Measurements from ENCODE around the gene BMPR2. TPM values are rescaled to one million over a fixed set of nuclear protein-coding genes. Genes with fewer than 3 reads are reported as not detected.
"Not testable (repeated sequence)": the region's sequence is repeated elsewhere in the genome, so short reads cannot be mapped to it uniquely, and the experiment has no call there.

The BMPR2 gene
- polyA plus RNA-seq, 1 donor = 25.4 TPM

GRCh38 chr2:202582846-202583245 is 206.7 kb downstream of the BMPR2 start:
- H3K4me3 ChIP-seq (ENCODE audit: low read length); H3K27me3 ChIP-seq (ENCODE audit: control insufficient read depth, insufficient read depth, low read length); H3K27ac ChIP-seq (ENCODE audit: low read length); DNase-seq; H3K4me1 ChIP-seq (ENCODE audit: control insufficient read depth, insufficient read depth, low read length); H3K9me3 ChIP-seq (ENCODE audit: control insufficient read depth, low read depth, low read length); H3K36me3 ChIP-seq (ENCODE audit: control insufficient read depth, insufficient read depth, low read length): not testable (repeated sequence)
- WGBS (ENCODE audit: insufficient coverage, low lambda C conversion rate) = 44% methylated on average over 1 of the region's 7 CpGs

DNA sequence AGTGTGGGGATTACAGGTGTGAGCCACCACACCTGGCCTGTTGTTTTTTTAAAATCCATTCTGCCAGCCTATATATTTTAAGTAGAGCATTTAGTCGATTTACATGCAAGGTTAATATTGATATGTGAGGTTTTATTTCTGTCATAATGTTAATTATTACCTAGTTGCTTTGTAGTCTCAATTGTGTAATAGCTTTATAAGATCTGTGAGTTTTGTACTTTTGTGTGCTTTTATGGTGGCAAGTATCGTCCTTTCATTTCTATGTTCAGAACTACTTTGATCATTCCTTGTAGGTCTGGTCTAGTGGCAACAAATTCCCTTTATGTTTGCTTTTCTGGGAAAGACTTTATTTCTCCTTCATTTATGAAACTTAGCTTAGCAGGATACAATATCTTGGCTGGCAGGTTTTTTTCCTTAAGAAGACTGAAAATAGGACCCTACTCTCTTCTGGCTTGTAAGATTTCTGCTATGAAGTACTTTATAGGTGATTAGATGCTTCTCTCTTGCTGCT is 207.6 kb downstream of the BMPR2 start:
- Histone ChIP-seq H3K4me3 (ENCODE audit: low read length) (no peak overlapping the region), H3K9me3 (ENCODE audit: control insufficient read depth, low read depth, low read length) (no peaks in the 10 kb centered on the region), H3K27ac (ENCODE audit: low read length) (no peak overlapping the region), H3K27me3 (ENCODE audit: control insufficient read depth, insufficient read depth, low read length) (no peaks in the 10 kb centered on the region), H3K4me1 (ENCODE audit: control insufficient read depth, insufficient read depth, low read length) (peaks cover 2% of the 10 kb centered on the region), H3K36me3 (ENCODE audit: control insufficient read depth, insufficient read depth, low read length) (no peaks in the 10 kb centered on the region)
- no peak for DNase-seq
- 100% methylated on average over 1 of the region's 2 CpGs for WGBS (ENCODE audit: insufficient coverage, low lambda C conversion rate)

GRCh38 chr2:202588647-202589581 is 212.8 kb downstream of the BMPR2 start:
- H3K9me3 ChIP-seq (ENCODE audit: control insufficient read depth, low read depth, low read length) = no peaks in the 10 kb centered on the region
- no peak overlapping the region for H3K4me3 ChIP-seq (ENCODE audit: low read length)
- WGBS (ENCODE audit: insufficient coverage, low lambda C conversion rate) = no CpG with 5 or more reads among the region's 17 CpGs
- DNase-seq = peak; percentile 56 to 67
- H3K36me3 ChIP-seq (ENCODE audit: control insufficient read depth, insufficient read depth, low read length) = no peaks in the 10 kb centered on the region
- no peak overlapping the region for H3K27ac ChIP-seq (ENCODE audit: low read length)
- peaks cover 2% of the 10 kb centered on the region for H3K4me1 ChIP-seq (ENCODE audit: control insufficient read depth, insufficient read depth, low read length)
- no peaks in the 10 kb centered on the region for H3K27me3 ChIP-seq (ENCODE audit: control insufficient read depth, insufficient read depth, low read length)

DNA sequence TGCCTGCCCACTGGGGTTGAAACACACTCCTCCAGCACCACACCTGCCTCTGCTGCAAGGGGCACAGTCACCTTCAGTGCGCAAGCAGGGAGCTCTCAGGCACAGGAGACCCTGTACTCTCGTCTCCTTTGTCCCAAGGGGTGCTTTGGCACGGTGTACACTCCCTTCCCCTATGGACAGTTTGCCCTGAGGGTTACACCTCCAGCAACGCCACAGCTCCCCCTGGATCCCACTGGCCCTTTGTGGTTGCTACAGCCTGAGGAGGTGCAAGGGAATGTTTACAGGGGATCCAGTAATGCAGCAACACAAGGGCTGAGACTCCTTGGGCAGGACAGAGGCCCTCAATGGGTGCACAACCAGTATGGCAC is 213.4 kb downstream of the BMPR2 start:
- H3K36me3 ChIP-seq (ENCODE audit: control insufficient read depth, insufficient read depth, low read length) = no peaks in the 10 kb centered on the region
- WGBS (ENCODE audit: insufficient coverage, low lambda C conversion rate) = no CpG with 5 or more reads among the region's 4 CpGs
- peaks cover 2% of the 10 kb centered on the region for H3K4me1 ChIP-seq (ENCODE audit: control insufficient read depth, insufficient read depth, low read length)
- H3K4me3 ChIP-seq (ENCODE audit: low read length) = no peak overlapping the region
- no peaks in the 10 kb centered on the region for H3K27me3 ChIP-seq (ENCODE audit: control insufficient read depth, insufficient read depth, low read length)
- H3K9me3 ChIP-seq (ENCODE audit: control insufficient read depth, low read depth, low read length) = no peaks in the 10 kb centered on the region
- no peak overlapping the region for H3K27ac ChIP-seq (ENCODE audit: low read length)
- no peak for DNase-seq

DNA sequence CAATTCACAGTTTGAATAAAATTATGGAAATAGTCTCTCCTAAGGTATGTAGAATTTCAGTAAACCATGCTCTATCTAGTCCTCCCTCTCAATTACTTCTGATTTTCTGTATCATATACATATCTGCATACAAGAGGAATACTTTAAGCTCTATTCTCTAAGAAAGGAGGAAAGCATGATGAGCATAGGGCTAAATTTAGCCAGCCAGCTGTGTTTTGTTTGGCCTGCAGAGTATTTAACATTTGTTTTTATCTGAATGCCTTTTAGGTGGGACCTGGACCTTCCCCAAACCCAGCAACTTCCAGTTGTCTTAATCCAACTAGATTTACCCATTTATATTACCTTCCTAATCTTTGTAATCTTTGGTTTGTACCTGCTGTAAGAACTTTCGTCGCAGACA is 216.4 kb downstream of the BMPR2 start:
- no peak overlapping the region for H3K27ac ChIP-seq (ENCODE audit: low read length)
- H3K36me3 ChIP-seq (ENCODE audit: control insufficient read depth, insufficient read depth, low read length) = no peaks in the 10 kb centered on the region
- no peaks in the 10 kb centered on the region for H3K27me3 ChIP-seq (ENCODE audit: control insufficient read depth, insufficient read depth, low read length)
- DNase-seq = no peak
- no peak overlapping the region for H3K4me3 ChIP-seq (ENCODE audit: low read length)
- 80% methylated on average over 2 of the region's 2 CpGs for WGBS (ENCODE audit: insufficient coverage, low lambda C conversion rate)
- H3K9me3 ChIP-seq (ENCODE audit: control insufficient read depth, low read depth, low read length) = no peaks in the 10 kb centered on the region
- peaks cover 2% of the 10 kb centered on the region for H3K4me1 ChIP-seq (ENCODE audit: control insufficient read depth, insufficient read depth, low read length)

GRCh38 chr2:202599105-202599504 is 223.0 kb downstream of the BMPR2 start:
- DNase-seq = no peak
- no peak overlapping the region for H3K4me3 ChIP-seq (ENCODE audit: low read length)
- 100% methylated on average over 1 of the region's 2 CpGs for WGBS (ENCODE audit: insufficient coverage, low lambda C conversion rate)

GRCh38 chr2:202599911-202600310 is 223.8 kb downstream of the BMPR2 start:
- no peak for DNase-seq
- Histone ChIP-seq H3K27ac (ENCODE audit: low read length) (no peak overlapping the region), H3K36me3 (ENCODE audit: control insufficient read depth, insufficient read depth, low read length) (no peaks in the 10 kb centered on the region), H3K4me1 (ENCODE audit: control insufficient read depth, insufficient read depth, low read length) (no peaks in the 10 kb centered on the region), H3K27me3 (ENCODE audit: control insufficient read depth, insufficient read depth, low read length) (no peaks in the 10 kb centered on the region), H3K4me3 (ENCODE audit: low read length) (no peak overlapping the region), H3K9me3 (ENCODE audit: control insufficient read depth, low read depth, low read length) (no peaks in the 10 kb centered on the region)
- 69% methylated on average over 3 of the region's 4 CpGs for WGBS (ENCODE audit: insufficient coverage, low lambda C conversion rate)

More at GRCh38 chr2:202599105-202599504, 223.0 kb downstream of the BMPR2 start:
- Histone ChIP-seq H3K27ac (ENCODE audit: low read length) (no peak overlapping the region), H3K27me3 (ENCODE audit: control insufficient read depth, insufficient read depth, low read length) (no peaks in the 10 kb centered on the region), H3K36me3 (ENCODE audit: control insufficient read depth, insufficient read depth, low read length) (no peaks in the 10 kb centered on the region), H3K4me1 (ENCODE audit: control insufficient read depth, insufficient read depth, low read length) (no peaks in the 10 kb centered on the region), H3K9me3 (ENCODE audit: control insufficient read depth, low read depth, low read length) (no peaks in the 10 kb centered on the region)

GRCh38 chr2:202604699-202605098 is 228.6 kb downstream of the BMPR2 start:
- Histone ChIP-seq H3K4me3 (ENCODE audit: low read length) (no peak overlapping the region), H3K27ac (ENCODE audit: low read length) (no peak overlapping the region), H3K27me3 (ENCODE audit: control insufficient read depth, insufficient read depth, low read length) (no peaks in the 10 kb centered on the region), H3K9me3 (ENCODE audit: control insufficient read depth, low read depth, low read length) (no peaks in the 10 kb centered on the region), H3K4me1 (ENCODE audit: control insufficient read depth, insufficient read depth, low read length) (no peaks in the 10 kb centered on the region), H3K36me3 (ENCODE audit: control insufficient read depth, insufficient read depth, low read length) (no peaks in the 10 kb centered on the region)
- no peak for DNase-seq
- 100% methylated on average over 2 of the region's 4 CpGs for WGBS (ENCODE audit: insufficient coverage, low lambda C conversion rate)

GRCh38 chr2:202605174-202605573 is 229.0 kb downstream of the BMPR2 start:
- WGBS (ENCODE audit: insufficient coverage, low lambda C conversion rate) = no CpG with 5 or more reads among the region's 1 CpG
- no peak overlapping the region for H3K4me3 ChIP-seq (ENCODE audit: low read length)
- no peak overlapping the region for H3K27ac ChIP-seq (ENCODE audit: low read length)
- H3K4me1 ChIP-seq (ENCODE audit: control insufficient read depth, insufficient read depth, low read length) = no peaks in the 10 kb centered on the region
- no peaks in the 10 kb centered on the region for H3K36me3 ChIP-seq (ENCODE audit: control insufficient read depth, insufficient read depth, low read length)
- H3K27me3 ChIP-seq (ENCODE audit: control insufficient read depth, insufficient read depth, low read length) = no peaks in the 10 kb centered on the region
- no peaks in the 10 kb centered on the region for H3K9me3 ChIP-seq (ENCODE audit: control insufficient read depth, low read depth, low read length)
- DNase-seq = no peak

DNA sequence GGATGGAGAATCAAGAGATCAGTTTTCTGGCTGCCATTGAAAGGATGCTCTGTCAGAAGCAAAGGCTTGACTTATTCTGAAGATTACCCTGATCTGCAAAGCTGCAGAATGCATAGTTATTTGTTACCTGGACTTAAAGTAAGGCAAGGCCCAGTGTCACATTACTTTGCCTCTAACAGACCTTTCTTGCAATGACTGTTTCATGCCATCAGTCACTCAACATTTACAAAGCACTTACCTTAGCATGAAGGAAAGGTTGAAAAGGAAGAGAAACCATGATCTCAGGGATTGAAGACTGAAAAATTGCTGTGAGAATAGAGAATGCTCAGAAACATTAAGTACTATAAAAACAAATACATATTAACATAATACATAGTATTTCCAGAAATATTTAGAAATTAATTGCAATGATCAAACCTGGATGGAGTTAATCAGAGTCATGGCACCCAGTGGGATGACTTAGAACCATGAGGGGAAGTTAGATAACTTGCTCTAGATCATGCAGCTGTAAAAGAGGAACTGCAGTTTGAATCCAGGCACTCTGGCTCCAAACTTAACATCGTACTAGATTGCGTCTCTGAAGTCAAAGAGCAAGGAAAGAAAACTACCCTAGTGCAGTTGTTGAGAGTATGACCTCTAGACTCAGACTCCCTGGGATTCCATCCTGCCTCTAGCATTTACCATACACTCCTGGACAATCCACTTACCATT is 232.2 kb downstream of the BMPR2 start:
- Histone ChIP-seq H3K9me3 (ENCODE audit: control insufficient read depth, low read depth, low read length) (no peaks in the 10 kb centered on the region), H3K27me3 (ENCODE audit: control insufficient read depth, insufficient read depth, low read length) (no peaks in the 10 kb centered on the region), H3K4me3 (ENCODE audit: low read length) (no peak overlapping the region), H3K4me1 (ENCODE audit: control insufficient read depth, insufficient read depth, low read length) (no peaks in the 10 kb centered on the region), H3K36me3 (ENCODE audit: control insufficient read depth, insufficient read depth, low read length) (no peaks in the 10 kb centered on the region), H3K27ac (ENCODE audit: low read length) (no peak overlapping the region)
- DNase-seq = no peak
- no CpG with 5 or more reads among the region's 2 CpGs for WGBS (ENCODE audit: insufficient coverage, low lambda C conversion rate)

All from large intestine (tissue), 3 donors.